ENCODE measurements around the gene DLEC1.

Gene DLEC1

DNA sequence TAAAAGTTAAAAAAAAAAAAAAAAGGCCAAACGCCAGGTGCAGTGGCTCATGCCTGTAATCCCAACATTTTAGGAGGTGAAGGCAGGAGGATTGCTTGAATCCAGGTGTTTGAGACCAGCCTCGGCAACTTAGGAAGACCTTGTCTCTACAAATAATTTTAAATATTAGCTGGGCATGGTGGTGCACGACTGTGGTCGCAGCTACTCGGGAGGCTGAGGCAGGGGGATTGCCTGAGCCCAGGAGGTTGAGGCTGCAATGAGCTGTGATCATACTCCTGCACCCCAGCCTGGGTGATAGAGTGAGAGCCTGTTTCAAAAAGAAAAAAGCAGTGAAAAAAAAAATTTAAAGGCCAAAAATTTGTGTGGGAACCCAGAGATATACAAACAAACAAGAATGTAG lies 2.7 kb upstream of the DLEC1 start:
- no peaks in the 10 kb centered on the region for H3K36me3 Mint-ChIP-seq (ENCODE audit: low read depth)
- H3K9me3 Mint-ChIP-seq = no peaks in the 10 kb centered on the region
- DNase-seq = no peak
- no peak overlapping the region for H3K4me3 Mint-ChIP-seq
- H3K27me3 Mint-ChIP-seq (ENCODE audit: low read depth, poor library complexity) = peaks cover 74% of the 10 kb centered on the region
- no peak overlapping the region for H3K27ac Mint-ChIP-seq
- TF ChIP-seq, protein P1, sequence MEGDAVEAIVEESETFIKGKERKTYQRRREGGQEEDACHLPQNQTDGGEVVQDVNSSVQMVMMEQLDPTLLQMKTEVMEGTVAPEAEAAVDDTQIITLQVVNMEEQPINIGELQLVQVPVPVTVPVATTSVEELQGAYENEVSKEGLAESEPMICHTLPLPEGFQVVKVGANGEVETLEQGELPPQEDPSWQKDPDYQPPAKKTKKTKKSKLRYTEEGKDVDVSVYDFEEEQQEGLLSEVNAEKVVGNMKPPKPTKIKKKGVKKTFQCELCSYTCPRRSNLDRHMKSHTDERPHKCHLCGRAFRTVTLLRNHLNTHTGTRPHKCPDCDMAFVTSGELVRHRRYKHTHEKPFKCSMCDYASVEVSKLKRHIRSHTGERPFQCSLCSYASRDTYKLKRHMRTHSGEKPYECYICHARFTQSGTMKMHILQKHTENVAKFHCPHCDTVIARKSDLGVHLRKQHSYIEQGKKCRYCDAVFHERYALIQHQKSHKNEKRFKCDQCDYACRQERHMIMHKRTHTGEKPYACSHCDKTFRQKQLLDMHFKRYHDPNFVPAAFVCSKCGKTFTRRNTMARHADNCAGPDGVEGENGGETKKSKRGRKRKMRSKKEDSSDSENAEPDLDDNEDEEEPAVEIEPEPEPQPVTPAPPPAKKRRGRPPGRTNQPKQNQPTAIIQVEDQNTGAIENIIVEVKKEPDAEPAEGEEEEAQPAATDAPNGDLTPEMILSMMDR (IDR thresholded peaks at IDR 0.05) = no peak
- H3K4me1 Mint-ChIP-seq = peaks cover 29% of the 10 kb centered on the region

DNA sequence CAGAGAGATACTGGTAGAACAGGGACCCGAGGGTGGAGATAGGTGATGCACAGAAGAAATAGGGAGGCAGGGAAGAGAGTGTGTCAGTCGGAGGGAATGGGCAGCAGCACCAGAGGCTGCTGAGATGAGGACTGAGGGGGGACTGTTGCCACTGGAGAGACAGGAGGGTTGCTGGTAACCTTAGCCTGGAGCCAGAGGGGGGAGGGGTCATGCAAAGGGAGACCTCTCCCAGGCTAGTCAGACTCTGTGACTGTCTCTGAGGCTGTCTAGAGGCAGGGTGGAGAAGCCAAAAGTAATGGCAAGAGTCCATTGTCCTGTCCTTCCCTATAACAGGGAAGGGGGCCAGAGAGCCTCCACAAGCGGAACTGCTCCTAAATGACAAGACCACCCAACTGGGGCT lies 2.1 kb upstream of the DLEC1 start:
- peak; percentile 31 for DNase-seq
- TF ChIP-seq, protein P1 (IDR thresholded peaks at IDR 0.05) = no peak
- no peaks in the 10 kb centered on the region for H3K9me3 Mint-ChIP-seq
- no peak overlapping the region for H3K27ac Mint-ChIP-seq
- H3K4me1 Mint-ChIP-seq = peaks cover 29% of the 10 kb centered on the region
- peaks cover 71% of the 10 kb centered on the region for H3K27me3 Mint-ChIP-seq (ENCODE audit: low read depth, poor library complexity)
- peak overlapping the region; percentile 46 for H3K4me3 Mint-ChIP-seq
- H3K36me3 Mint-ChIP-seq (ENCODE audit: low read depth) = no peaks in the 10 kb centered on the region

DNA sequence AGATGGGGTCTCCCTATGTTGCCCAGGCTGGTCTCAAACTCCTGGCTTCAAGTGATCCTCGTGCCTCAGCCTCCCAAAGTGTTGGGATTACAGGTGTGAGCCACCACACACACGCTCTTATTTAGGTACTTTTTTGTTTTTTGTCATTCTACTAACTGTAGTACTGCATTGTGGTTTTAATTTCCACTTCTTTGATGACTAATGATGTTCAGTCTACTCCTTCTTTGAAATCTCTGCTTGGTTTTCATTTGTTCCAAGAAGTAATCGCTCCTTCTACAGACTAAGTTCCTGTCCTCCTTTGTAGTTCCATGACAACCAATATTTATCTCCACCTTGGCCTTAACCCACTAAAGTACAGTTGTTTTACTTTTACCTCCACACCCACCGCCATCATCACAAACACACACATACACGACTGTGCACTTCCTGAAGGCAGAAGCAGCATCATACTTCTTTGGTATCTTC lies 529 bp upstream of the DLEC1 start:
- TF ChIP-seq, protein P1 (IDR thresholded peaks at IDR 0.05) = no peak
- Mint-ChIP-seq H3K9me3 (no peaks in the 10 kb centered on the region), H3K27me3 (ENCODE audit: low read depth, poor library complexity) (peaks cover 71% of the 10 kb centered on the region), H3K4me3 (peak overlapping the region; percentile 74), H3K36me3 (ENCODE audit: low read depth) (no peaks in the 10 kb centered on the region), H3K4me1 (peaks cover 29% of the 10 kb centered on the region), H3K27ac (no peak overlapping the region)
- DNase-seq = no peak

DNA sequence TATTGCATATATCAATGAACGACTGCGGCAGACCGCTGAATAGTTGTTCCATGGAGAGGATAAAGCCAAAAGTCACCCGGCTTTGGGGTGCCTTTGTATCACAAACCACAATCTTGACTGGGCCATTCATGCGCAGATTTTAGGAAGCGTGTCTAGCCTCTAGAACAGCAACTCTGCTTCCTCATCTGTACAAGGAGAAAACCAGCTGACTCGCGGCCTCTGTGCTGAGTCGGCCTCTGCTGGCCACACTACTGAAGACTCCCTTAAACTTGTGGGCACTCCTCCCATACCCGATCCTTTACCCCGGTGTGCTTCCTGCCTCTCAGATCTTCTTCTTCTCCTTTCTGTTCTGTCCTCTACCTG lies 872 bp downstream of the DLEC1 start:
- peak overlapping the region; percentile 74 for H3K4me3 Mint-ChIP-seq
- peaks cover 29% of the 10 kb centered on the region for H3K4me1 Mint-ChIP-seq
- no peaks in the 10 kb centered on the region for H3K9me3 Mint-ChIP-seq
- DNase-seq = no peak
- TF ChIP-seq, protein P1 (IDR thresholded peaks at IDR 0.05) = no peak
- H3K27ac Mint-ChIP-seq = no peak overlapping the region
- peaks cover 76% of the 10 kb centered on the region for H3K27me3 Mint-ChIP-seq (ENCODE audit: low read depth, poor library complexity)
- no peaks in the 10 kb centered on the region for H3K36me3 Mint-ChIP-seq (ENCODE audit: low read depth)

DNA sequence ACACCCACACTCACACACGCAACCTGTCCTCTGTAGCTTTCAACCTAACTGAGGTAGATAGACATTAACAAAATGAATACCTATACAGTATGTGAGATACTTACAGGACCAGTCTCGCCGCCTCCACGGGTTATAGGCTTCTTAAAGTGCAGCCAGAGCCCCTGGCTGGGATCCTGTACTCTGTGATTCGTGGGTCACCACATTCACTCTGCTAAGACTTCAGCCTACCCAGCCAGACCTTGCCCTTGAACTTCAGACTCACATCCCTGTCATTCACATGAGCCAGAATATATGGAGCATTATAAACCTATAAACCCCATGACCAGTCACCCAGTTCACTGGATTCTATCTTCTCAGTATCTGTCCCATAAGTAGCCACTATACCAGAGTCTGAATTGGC lies 1.4 kb downstream of the DLEC1 start:
- Mint-ChIP-seq H3K36me3 (ENCODE audit: low read depth) (no peaks in the 10 kb centered on the region), H3K27me3 (ENCODE audit: low read depth, poor library complexity) (peaks cover 78% of the 10 kb centered on the region), H3K4me1 (peaks cover 29% of the 10 kb centered on the region), H3K4me3 (peak overlapping the region; percentile 74), H3K27ac (no peak overlapping the region), H3K9me3 (no peaks in the 10 kb centered on the region)
- TF ChIP-seq, protein P1 (IDR thresholded peaks at IDR 0.05) = no peak
- DNase-seq = no peak

DNA sequence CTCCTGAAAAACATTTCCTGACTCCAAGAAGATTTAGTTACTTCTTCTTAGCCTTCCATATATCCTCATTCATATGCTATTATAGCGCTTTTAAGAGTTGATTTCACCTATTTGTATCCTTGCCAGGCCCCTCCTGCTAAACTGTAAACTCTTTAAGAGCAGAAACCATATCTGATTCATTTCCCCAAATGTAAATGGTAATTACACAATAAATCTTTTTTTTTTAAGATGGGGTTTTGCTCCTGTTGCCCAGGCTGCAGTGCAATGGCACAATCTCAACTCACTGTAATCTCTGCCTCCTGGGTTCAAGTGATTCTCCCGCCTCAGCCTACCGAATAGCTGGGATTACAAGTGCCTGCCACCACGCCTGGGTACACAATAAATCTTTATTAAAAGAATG lies 4.5 kb downstream of the DLEC1 start:
- Mint-ChIP-seq H3K4me1 (peaks cover 11% of the 10 kb centered on the region), H3K9me3 (no peaks in the 10 kb centered on the region), H3K27me3 (ENCODE audit: low read depth, poor library complexity) (peaks cover 81% of the 10 kb centered on the region), H3K4me3 (no peak overlapping the region), H3K36me3 (ENCODE audit: low read depth) (no peaks in the 10 kb centered on the region), H3K27ac (no peak overlapping the region)
- TF ChIP-seq, protein P1 (IDR thresholded peaks at IDR 0.05) = no peak
- DNase-seq = no peak

Measured in nephron progenitor cell (in vitro differentiated cells).